GM18505 (cell line): ENCODE measurements around the gene THADA.
"Not testable (repeated sequence)": the region's sequence is repeated elsewhere in the genome, so short reads cannot be mapped to it uniquely, and the experiment has no call there.

Source experiments
- ATAC-seq: cut with Tn5 transposase; IDR thresholded peaks from one replicate; pipeline ENCODE4 v1.9.1; 2021; ENCODE audit not compliant: unreplicated experiment
- POLR2A ChIP-seq: IDR thresholded peaks from 4 replicates; pipeline ENCODE4 v1.6.1; 2011; ENCODE audit warnings: borderline replicate concordance; ENCODE audit not compliant: insufficient read depth, insufficient read length; ENCODE audit errors: extremely low read depth

THADA gene

GRCh38 chr2:43306197-43306596, 289.6 kb downstream of the THADA start:
- ATAC-seq: no peak
- TF ChIP-seq POLR2A: no peak

GRCh38 chr2:43305517-43305916, 290.3 kb downstream of the THADA start:
- ATAC-seq: no peak
- TF ChIP-seq POLR2A: no peak

GRCh38 chr2:43305012-43305411, 290.8 kb downstream of the THADA start:
- ATAC-seq: no peak
- no peak for TF ChIP-seq POLR2A

- no peak for TF ChIP-seq POLR2A
- no peak for ATAC-seq
Measured at GRCh38 chr2:43303889-43304288, 291.9 kb downstream of the THADA start.

- TF ChIP-seq POLR2A: no peak
- no peak for ATAC-seq
Measured at GRCh38 chr2:43302961-43303494, 292.8 kb downstream of the THADA start.

GRCh38 chr2:43302182-43302960, 293.5 kb downstream of the THADA start:
- ATAC-seq: no peak
- TF ChIP-seq POLR2A: no peak

GRCh38 chr2:43300781-43301583, 294.9 kb downstream of the THADA start:
- no peak for ATAC-seq
- no peak for TF ChIP-seq POLR2A

- no peak for TF ChIP-seq POLR2A
- ATAC-seq: no peak
Measured at GRCh38 chr2:43300222-43300621, 295.6 kb downstream of the THADA start.

GRCh38 chr2:43298500-43298899, 297.3 kb downstream of the THADA start:
- no peak for TF ChIP-seq POLR2A

GRCh38 chr2:43297740-43298139, 298.1 kb downstream of the THADA start:
- not testable (repeated sequence) for ATAC-seq

More at GRCh38 chr2:43298500-43298899, 297.3 kb downstream of the THADA start:
- ATAC-seq: no peak

- TF ChIP-seq POLR2A: no peak
- no peak for ATAC-seq
Measured at GRCh38 chr2:43294973-43295603, 300.8 kb downstream of the THADA start.

- TF ChIP-seq POLR2A: no peak
- peak; percentile 99 for ATAC-seq
Measured at GRCh38 chr2:43293744-43294695, 301.8 kb downstream of the THADA start.
